ENCODE measurements around the gene AANAT.

- TF ChIP-seq CTCF (IDR thresholded peaks at IDR 0.05) = no peak
- no peak for TF ChIP-seq POLR2A (IDR thresholded peaks at IDR 0.05)
- no peak for TF ChIP-seq EP300 (IDR thresholded peaks at IDR 0.05)
These were observed 30.8 kb downstream of the AANAT start for GRCh38 chr17:76497979-76498875.

All from gastroesophageal sphincter (tissue), 3 donors.